IMR-90 (cell line): ENCODE measurements around the gene KAT7. TPM values are rescaled to one million over a fixed set of nuclear protein-coding genes. Genes with fewer than 3 reads are reported as not detected.

ENCODE experiments used
- ATAC-seq: fragments of 200-7000 bp; cut with Tn5 transposase; 2 replicates; pipeline ENCODE4 v1.9.1; 2020; ENCODE audit warnings: low read depth, mild to moderate bottlenecking, moderate library complexity
- BruUV-seq: library from RNA; stranded (reverse); fragments of 400-500 nt; replicated peaks from 2 replicates; lab custom pipeline; 2021; lab: Mats Ljungman, UMichigan
- CTCF ChIA-PET: fragments of 300-600 bp; formaldehyde crosslinking; extraction: SDS; loops from one replicate; lab custom pipeline; 2021; ENCODE audit warnings: antibody characterized with exemption; lab: Yijun Ruan, JAX
- POLR2A ChIA-PET: fragments of 300-600 bp; sonication (Branson Sonifier 250); formaldehyde crosslinking; loops from one replicate; lab custom pipeline; 2022; ENCODE audit warnings: antibody characterized with exemption; ENCODE audit not compliant: unreplicated experiment; lab: Charles Lee
- DNase-seq: peaks from one replicate; pipeline ENCODE4 v3.0.0; 2013
- H2AFZ ChIP-seq: replicated peaks from 2 replicates; pipeline ENCODE3; 2013; ENCODE audit warnings: low read length, mild to moderate bottlenecking; ENCODE audit not compliant: poor library complexity
- H2AK5ac ChIP-seq: 2 replicates; pipeline ENCODE4 v1.6.1; 2013; ENCODE audit warnings: low read depth, low read length, inconsistent platforms
- H2AK9ac ChIP-seq: replicated peaks from 2 replicates; pipeline ENCODE3; 2013; ENCODE audit warnings: mild to moderate bottlenecking, low read depth, low read length, moderate library complexity; ENCODE audit not compliant: poor library complexity
- H2BK120ac ChIP-seq: 2 replicates; pipeline ENCODE4 v1.6.1; 2013; ENCODE audit warnings: low read depth, low read length, inconsistent platforms
- H2BK15ac ChIP-seq: 3 replicates; pipeline ENCODE4 v1.6.1; 2013; ENCODE audit warnings: low read depth, low read length, inconsistent platforms
- H2BK20ac ChIP-seq: 2 replicates; pipeline ENCODE4 v1.6.1; 2013; ENCODE audit warnings: low read depth, mild to moderate bottlenecking, inconsistent platforms, low read length, moderate library complexity
- H2BK5ac ChIP-seq: 2 replicates; pipeline ENCODE4 v1.6.1; 2013; ENCODE audit warnings: mild to moderate bottlenecking, low read depth, low read length, inconsistent platforms; ENCODE audit not compliant: poor library complexity, severe bottlenecking
- H3K14ac ChIP-seq: replicated peaks from 2 replicates; pipeline ENCODE4 v1.6.1; 2013; ENCODE audit warnings: low read depth, low read length, inconsistent platforms
- H3K18ac ChIP-seq: 2 replicates; pipeline ENCODE4 v1.6.1; 2013; ENCODE audit warnings: low read depth, low read length, control low read depth
- H3K23ac ChIP-seq: 2 replicates; pipeline ENCODE4 v1.6.1; 2013; ENCODE audit warnings: low read depth, low read length, inconsistent platforms
- H3K27ac ChIP-seq: 2 replicates; pipeline ENCODE4 v1.5.1; 2013; ENCODE audit warnings: mild to moderate bottlenecking, control low read depth, low read length; ENCODE audit not compliant: insufficient read depth
- H3K27me3 ChIP-seq: 2 replicates; pipeline ENCODE4 v1.6.1; 2013; ENCODE audit warnings: low read length; ENCODE audit not compliant: control insufficient read depth, insufficient read depth
- H3K36me3 ChIP-seq: 2 replicates; pipeline ENCODE4 v1.6.1; 2013; ENCODE audit warnings: low read length, mixed read lengths; ENCODE audit not compliant: control insufficient read depth, insufficient read depth
- H3K4ac ChIP-seq: 2 replicates; pipeline ENCODE4 v1.6.1; 2013; ENCODE audit warnings: low read depth, low read length, inconsistent platforms
- H3K4me1 ChIP-seq: 2 replicates; pipeline ENCODE4 v1.6.1; 2013; ENCODE audit warnings: low read length, mixed read lengths; ENCODE audit not compliant: control insufficient read depth, insufficient read depth
- H3K4me2 ChIP-seq: 2 replicates; pipeline ENCODE4 v1.6.1; 2013; ENCODE audit warnings: low read depth, mild to moderate bottlenecking, control low read depth, low read length, moderate library complexity
- H3K4me3 ChIP-seq: 2 replicates; pipeline ENCODE4 v1.5.1; 2013; ENCODE audit warnings: low read depth, mild to moderate bottlenecking, control low read depth, low read length, moderate library complexity; ENCODE audit not compliant: insufficient read depth
- H3K56ac ChIP-seq: 2 replicates; pipeline ENCODE4 v1.6.1; 2013; ENCODE audit warnings: low read length, inconsistent platforms; ENCODE audit not compliant: insufficient read depth; ENCODE audit errors: extremely low read depth
- H3K79me1 ChIP-seq, 2 experiments: 2 replicates each; pipeline ENCODE4 v1.6.1; 2013; ENCODE audit warnings: low read length in 2 of 2, inconsistent platforms in 1 of 2, low read depth in 1 of 2
- H3K9ac ChIP-seq: 2 replicates; pipeline ENCODE4 v1.6.1; 2013; ENCODE audit warnings: low read depth, low read length, control low read depth
- H3K9me1 ChIP-seq: 2 replicates; pipeline ENCODE4 v1.6.1; 2013; ENCODE audit warnings: low read length, inconsistent platforms; ENCODE audit not compliant: insufficient read depth
- H3K9me3 ChIP-seq: 2 replicates; pipeline ENCODE4 v1.6.1; 2013; ENCODE audit warnings: low read length; ENCODE audit not compliant: control insufficient read depth, insufficient read depth
- H4K20me1 ChIP-seq: 2 replicates; pipeline ENCODE4 v1.6.1; 2013; ENCODE audit warnings: low read length, inconsistent platforms; ENCODE audit not compliant: insufficient read depth
- H4K5ac ChIP-seq: 2 replicates; pipeline ENCODE4 v1.6.1; 2013; ENCODE audit warnings: mild to moderate bottlenecking, low read depth, low read length, control low read depth
- H4K8ac ChIP-seq, 2 experiments: 2 replicates each; pipeline ENCODE4 v1.6.1; 2013; ENCODE audit warnings: low read depth in 2 of 2, low read length in 2 of 2, control low read depth in 1 of 2, inconsistent platforms in 1 of 2
- H4K91ac ChIP-seq: 2 replicates; pipeline ENCODE4 v1.6.1; 2013; ENCODE audit warnings: low read depth, low read length, inconsistent platforms; ENCODE audit not compliant: insufficient read depth
- BHLHE40 ChIP-seq: fragments of 150-350 bp; IDR thresholded peaks from 2 replicates; pipeline ENCODE4 v1.6.1; 2016; ENCODE audit warnings: mild to moderate bottlenecking, low read depth, low read length
- CEBPB ChIP-seq: IDR thresholded peaks from 2 replicates; pipeline ENCODE4 v1.6.1; 2012; ENCODE audit warnings: low read depth, low read length, improper control_type of control experiment
- CHD1 ChIP-seq: IDR thresholded peaks from 2 replicates; pipeline ENCODE4 v1.6.1; 2012; ENCODE audit warnings: low read depth, low read length, improper control_type of control experiment
- CTCF ChIP-seq: conservative IDR thresholded peaks from 2 replicates; pipeline ENCODE4 v1.5.1; 2012; ENCODE audit warnings: mild to moderate bottlenecking, low read depth, low read length, improper control_type of control experiment
- ELK1 ChIP-seq: fragments of 150-350 bp; IDR thresholded peaks from 2 replicates; pipeline ENCODE4 v1.6.1; 2016; ENCODE audit warnings: low read depth, mild to moderate bottlenecking, low read length, moderate library complexity, borderline replicate concordance
- FOS ChIP-seq: fragments of 150-350 bp; IDR thresholded peaks from 2 replicates; pipeline ENCODE4 v1.6.1; 2016; ENCODE audit warnings: low read depth, low read length
- MAFK ChIP-seq: IDR thresholded peaks from 2 replicates; pipeline ENCODE4 v1.6.1; 2012; ENCODE audit warnings: low read depth, low read length, improper control_type of control experiment
- MXI1 ChIP-seq: IDR thresholded peaks from 2 replicates; pipeline ENCODE4 v1.6.1; 2012; ENCODE audit warnings: low read depth, mild to moderate bottlenecking, low read length, moderate library complexity, borderline replicate concordance
- POLR2A ChIP-seq: IDR thresholded peaks from 2 replicates; pipeline ENCODE4 v1.6.1; 2012; ENCODE audit warnings: mild to moderate bottlenecking, low read depth, low read length
- RCOR1 ChIP-seq: IDR thresholded peaks from 2 replicates; pipeline ENCODE4 v1.6.1; 2012; ENCODE audit warnings: mild to moderate bottlenecking, low read length, improper control_type of control experiment; ENCODE audit not compliant: insufficient replicate concordance
- RFX5 ChIP-seq: IDR thresholded peaks from 2 replicates; pipeline ENCODE4 v1.8.0; 2012; ENCODE audit warnings: low read depth, mild to moderate bottlenecking, low read length, moderate library complexity
- SMC3 ChIP-seq: fragments of 150-350 bp; IDR thresholded peaks from 2 replicates; pipeline ENCODE4 v1.6.1; 2016; ENCODE audit warnings: low read depth, mild to moderate bottlenecking, antibody characterized with exemption, low read length, moderate library complexity
- USF2 ChIP-seq: fragments of 150-350 bp; IDR thresholded peaks from 2 replicates; pipeline ENCODE4 v1.6.1; 2017; ENCODE audit warnings: mild to moderate bottlenecking, antibody characterized with exemption, low read length, low read depth
- WGBS, 2 experiments: methylation state at CpG; one replicate each; pipeline versions ENCODE4 v1.1.5 to v1.1.7; 2013; ENCODE audit warnings: missing lambda C conversion rate in 2 of 2; ENCODE audit not compliant: insufficient read length in 1 of 2; ENCODE audit errors: extremely low coverage in 2 of 2; 5-methylcytosine and 5-hydroxymethylcytosine counted together
- dilution Hi-C: fragments of 300-500 bp; cut with HindIII; formaldehyde crosslinking; loops from one replicate; pipeline ENCODE4 v1.14.3; 2018; ENCODE audit warnings: low sequenced_read_pairs; ENCODE audit not compliant: unreplicated experiment
- in situ Hi-C: fragments of 300-500 bp; cut with MboI; formaldehyde crosslinking; loops from 3 replicates; pipeline ENCODE4 v1.14.3; 2019; ENCODE audit warnings: low sequenced_read_pairs, inconsistent platforms, mixed read lengths
- intact Hi-C: fragments of 100-400 bp; cut with micrococcal nuclease; formaldehyde crosslinking; loops from 2 replicates; pipeline ENCODE4 v1.10.0; 2022
- polyA plus RNA-seq, 3 experiments: library from polyadenylated mRNA; depleted of rRNA; stranded (reverse); fragments of >200 nt; gene quantifications; 2 replicates each; pipeline ENCODE4 v1.2.3, GENCODE V29; 2012; ENCODE audit warnings: low replicate concordance in 1 of 3
- total RNA-seq: library from RNA; depleted of rRNA; stranded (reverse); fragments of >200 nt; gene quantifications from 2 replicates; pipeline ENCODE4 v1.2.3, GENCODE V29; 2012

The KAT7 gene
- total and polyA plus RNA-seq, 2 of the 4 experiments (the other 2 are of a cell fraction), result 16.9 to 21.9 TPM

GRCh38 chr17:49835472-49835871 is 47.0 kb downstream of the KAT7 start:
- peak overlapping the region; percentile 30; the same call in 1 of the 2 replicates for H3K23ac ChIP-seq
- peak overlapping the region; percentile 35; the same call in 1 of the 3 replicates for H2BK15ac ChIP-seq
- no peak overlapping the region for H2BK5ac ChIP-seq
- peak overlapping the region; percentile 50; the same call in 1 of the 2 replicates for H2BK20ac ChIP-seq
- H4K91ac ChIP-seq, result peak overlapping the region; percentile 46; the same call in 1 of the 2 replicates
- dilution Hi-C loops (no loop called here), intact Hi-C loops (no loop called here), in situ Hi-C loops (no loop called here)
- peaks cover 22% of the 10 kb centered on the region for H3K9me1 ChIP-seq
- ChIA-PET CTCF (no interaction called here), POLR2A (no interaction called here)
- no peak overlapping the region for H2AFZ ChIP-seq
- no peaks in the 10 kb centered on the region for H3K9me3 ChIP-seq
- H4K20me1 ChIP-seq, result no peaks in the 10 kb centered on the region
- peak overlapping the region; percentile 41 for H2BK120ac ChIP-seq
- H3K4me2 ChIP-seq, result no peak overlapping the region
- no peak overlapping the region for H3K9ac ChIP-seq
- H3K56ac ChIP-seq, result no peak overlapping the region
- peaks cover 0 to 25% of the 10 kb centered on the region in 2 experiments; a peak in 1 of 4 replicates for H3K79me1 ChIP-seq
- peaks cover 12% of the 10 kb centered on the region for H3K4me1 ChIP-seq
- H3K27me3 ChIP-seq, result no peaks in the 10 kb centered on the region
- WGBS, 2 experiments, result 86% methylated on average over 1 of the region's 7 CpGs; no CpG with 5 or more reads in 1 of the 2 experiments
- peaks cover 10% of the 10 kb centered on the region for H3K36me3 ChIP-seq
- H2AK5ac ChIP-seq, result peak overlapping the region; percentile 64
- H3K4ac ChIP-seq, result peak overlapping the region; percentile 59; the same call in 1 of the 2 replicates
- H3K27ac ChIP-seq, result no peak overlapping the region
- H3K4me3 ChIP-seq, result no peak overlapping the region
- BruUV-seq, result no TSS peak
- H3K14ac ChIP-seq, result peak overlapping the region; percentile 52
- TF ChIP-seq BHLHE40 (no peak), SMC3 (no peak), ELK1 (no peak), CEBPB (no peak), RCOR1 (no peak), USF2 (no peak), CTCF (no peak), POLR2A (no peak), MXI1 (no peak), RFX5 (no peak), FOS (no peak), CHD1 (no peak), MAFK (no peak)
- peak overlapping the region; percentile 9 for H2AK9ac ChIP-seq
- no peak overlapping the region for H3K18ac ChIP-seq
- no peak overlapping the region for H4K5ac ChIP-seq
- H4K8ac ChIP-seq, result peak overlapping the region in 1 of 2 experiments; percentile 20; a peak in 2 of 4 replicates
- ATAC-seq (no peak), DNase-seq (no peak)
